AG04449 (cell line): Measurements from ENCODE around the gene ABR.

Source experiments
- CTCF ChIA-PET: fragments of 350-600 bp; formaldehyde crosslinking; extraction: SDS; loops from one replicate; lab custom pipeline; 2021; ENCODE audit warnings: antibody characterized with exemption; lab: Yijun Ruan, JAX
- POLR2A ChIA-PET: fragments of 400-600, 350-600 bp; formaldehyde crosslinking; extraction: SDS; loops from one replicate; lab custom pipeline; 2020; ENCODE audit warnings: antibody characterized with exemption, inconsistent platforms; lab: Yijun Ruan, JAX
- DNase-seq: peaks from one replicate; pipeline ENCODE4 v3.0.0-alpha.2; 2010; ENCODE audit warnings: low read depth, low spot score
- H3K4me3 ChIP-seq: 2 replicates; pipeline ENCODE4 v1.5.1; 2011; ENCODE audit warnings: low read depth, mild to moderate bottlenecking, control low read depth, low read length
- TF ChIP-seq, protein P1 (sequence below): IDR thresholded peaks from one replicate; pipeline ENCODE4 v1.5.1; 2011; ENCODE audit warnings: mild to moderate bottlenecking, moderate library complexity, low read length, control low read depth, inconsistent platforms; ENCODE audit not compliant: insufficient read depth; ENCODE audit errors: missing control alignments

The ABR gene

DNA sequence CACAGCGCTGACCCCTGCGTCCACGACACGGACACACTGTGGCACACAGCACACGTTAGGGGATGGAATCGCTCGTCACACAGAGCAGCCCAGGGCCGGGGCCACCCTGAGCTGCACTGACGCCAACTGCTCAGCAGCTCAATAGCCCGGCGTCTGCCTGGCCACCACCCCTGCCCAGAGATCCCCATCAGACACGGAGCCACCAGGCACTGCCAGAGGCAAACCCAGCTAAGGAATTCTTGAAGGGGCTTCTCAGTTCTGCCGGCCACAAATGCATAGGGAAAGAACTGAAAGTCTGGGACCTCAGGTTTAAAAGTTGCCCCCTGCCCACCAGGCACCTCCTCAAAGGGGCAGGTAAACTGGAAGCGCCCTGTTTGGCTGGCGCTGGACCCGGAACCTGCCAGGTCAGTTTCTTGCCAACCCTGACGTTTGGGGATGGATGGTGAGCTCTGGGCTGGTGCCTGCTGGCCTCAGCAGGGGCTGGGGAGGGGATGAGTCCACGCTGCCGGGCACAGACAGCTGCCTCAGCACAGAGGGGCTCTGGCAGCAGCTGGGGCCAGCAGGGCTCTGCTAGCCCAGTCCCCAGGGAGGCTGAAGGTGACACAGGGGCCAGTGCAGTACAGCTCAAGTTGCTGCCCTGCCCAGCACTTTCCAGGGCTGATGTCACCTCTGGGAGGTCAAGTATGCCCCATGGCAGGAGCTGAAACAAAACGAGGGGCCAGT, 149.7 kb downstream of the ABR start:
- H3K4me3 ChIP-seq = no peak overlapping the region
- no peak for DNase-seq
- ChIA-PET CTCF (interaction anchor here (1.6 to 4.1 kb wide), 2 partner anchors 26 to 30 kb away, joined by 4 to 25 read pairs; no protein-coding TSS in a partner anchor), POLR2A (interaction anchor here (1.0 kb wide), 1 partner anchor 34 kb away, joined by 4 read pairs; the partner anchor contains the start of gene TIMM22)
- TF ChIP-seq, protein P1, sequence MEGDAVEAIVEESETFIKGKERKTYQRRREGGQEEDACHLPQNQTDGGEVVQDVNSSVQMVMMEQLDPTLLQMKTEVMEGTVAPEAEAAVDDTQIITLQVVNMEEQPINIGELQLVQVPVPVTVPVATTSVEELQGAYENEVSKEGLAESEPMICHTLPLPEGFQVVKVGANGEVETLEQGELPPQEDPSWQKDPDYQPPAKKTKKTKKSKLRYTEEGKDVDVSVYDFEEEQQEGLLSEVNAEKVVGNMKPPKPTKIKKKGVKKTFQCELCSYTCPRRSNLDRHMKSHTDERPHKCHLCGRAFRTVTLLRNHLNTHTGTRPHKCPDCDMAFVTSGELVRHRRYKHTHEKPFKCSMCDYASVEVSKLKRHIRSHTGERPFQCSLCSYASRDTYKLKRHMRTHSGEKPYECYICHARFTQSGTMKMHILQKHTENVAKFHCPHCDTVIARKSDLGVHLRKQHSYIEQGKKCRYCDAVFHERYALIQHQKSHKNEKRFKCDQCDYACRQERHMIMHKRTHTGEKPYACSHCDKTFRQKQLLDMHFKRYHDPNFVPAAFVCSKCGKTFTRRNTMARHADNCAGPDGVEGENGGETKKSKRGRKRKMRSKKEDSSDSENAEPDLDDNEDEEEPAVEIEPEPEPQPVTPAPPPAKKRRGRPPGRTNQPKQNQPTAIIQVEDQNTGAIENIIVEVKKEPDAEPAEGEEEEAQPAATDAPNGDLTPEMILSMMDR = no peak

DNA sequence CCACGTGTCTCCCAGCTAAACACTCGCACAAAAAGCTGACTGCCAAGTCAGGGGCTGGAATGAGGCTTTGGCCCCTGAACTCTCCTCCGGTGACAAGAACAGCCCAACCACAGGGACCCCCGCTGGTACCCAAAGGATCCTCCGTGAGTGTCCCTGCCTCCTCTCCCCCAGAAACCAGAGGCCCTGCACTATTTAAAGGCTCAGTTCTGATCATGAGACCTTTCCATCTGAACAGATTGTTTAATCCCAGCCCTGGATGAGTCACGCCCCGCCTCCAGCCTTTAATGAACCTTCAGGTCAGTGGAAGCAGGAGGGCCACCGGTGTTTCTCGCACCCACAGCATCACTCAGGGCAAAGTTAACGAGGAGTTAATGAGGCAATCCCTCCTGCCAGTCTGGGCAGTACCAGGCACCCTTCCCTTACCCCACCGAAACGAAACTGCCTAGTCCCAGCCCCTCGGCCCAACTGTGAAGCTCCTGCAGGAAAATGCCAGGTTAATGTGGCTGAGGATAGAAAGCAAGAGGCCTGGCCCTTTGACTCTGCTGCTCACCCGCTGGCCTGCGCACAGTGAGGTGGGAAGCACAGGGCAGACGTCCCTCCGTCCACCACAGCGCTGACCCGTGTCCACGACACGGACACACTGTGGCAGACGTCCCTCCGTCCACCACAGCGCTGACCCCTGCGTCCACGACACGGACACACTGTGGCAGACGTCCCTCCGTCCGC, 150.4 kb downstream of the ABR start:
- TF ChIP-seq, protein P1 = no peak
- ChIA-PET POLR2A (no interaction called here), CTCF (interaction anchor here (1.0 to 4.1 kb wide), 5 partner anchors 13 to 48 kb away, joined by 3 to 25 read pairs (median 4); no protein-coding TSS in a partner anchor)
- no peak for DNase-seq
- H3K4me3 ChIP-seq = no peak overlapping the region

DNA sequence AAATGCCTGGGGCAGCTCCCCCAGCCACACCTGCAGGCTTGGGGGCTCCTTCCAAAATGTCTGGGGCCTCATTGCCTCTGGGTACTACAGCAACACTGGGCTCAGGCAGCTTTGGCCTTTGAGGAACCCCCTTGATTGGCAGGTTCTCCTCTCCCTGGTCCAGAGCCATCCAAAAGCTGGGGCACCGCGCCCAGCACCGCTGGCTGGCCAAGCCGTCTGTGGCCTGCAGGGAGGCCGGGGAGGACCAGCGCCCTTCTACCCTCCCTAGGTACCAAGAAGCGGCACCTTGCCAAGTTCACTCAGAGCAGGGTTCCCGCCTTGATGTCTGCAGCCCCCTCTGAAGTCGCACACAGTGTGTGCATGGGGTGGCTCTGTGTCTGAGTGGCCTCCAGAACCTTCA, 152.7 kb downstream of the ABR start:
- ChIA-PET CTCF (interaction anchor here (1.0 to 4.1 kb wide), 6 partner anchors 10 to 30 kb away, joined by 3 to 25 read pairs (median 4); no protein-coding TSS in a partner anchor), POLR2A (no interaction called here)
- H3K4me3 ChIP-seq = no peak overlapping the region

DNA sequence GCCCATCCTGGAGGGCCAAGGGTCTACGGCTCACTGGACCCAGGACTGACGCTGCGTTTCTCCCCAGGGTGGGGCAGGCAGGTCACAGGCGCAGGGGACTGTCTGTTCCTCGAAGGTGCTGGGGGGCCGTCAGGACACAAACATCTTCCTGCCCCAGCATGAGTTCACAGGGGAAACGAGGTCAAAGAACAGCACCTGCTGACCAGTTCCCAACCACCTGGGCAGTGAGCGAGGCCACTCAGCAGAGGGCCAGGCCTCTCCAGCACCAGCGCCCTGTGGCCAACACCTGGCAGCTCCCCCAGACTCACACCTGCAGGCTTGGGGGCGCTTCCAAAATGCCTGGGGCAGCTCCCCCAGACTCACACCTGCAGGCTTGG, 153.2 kb downstream of the ABR start:
- no peak for DNase-seq
- CTCF ChIA-PET = interaction anchor here (1.0 to 1.3 kb wide), 4 partner anchors 10 to 31 kb away, joined by 3 to 5 read pairs (median 4); no protein-coding TSS in a partner anchor
- TF ChIP-seq, protein P1 = no peak
- no peak overlapping the region for H3K4me3 ChIP-seq
- POLR2A ChIA-PET = no interaction called here

More for the DNA sequence above, 152.7 kb downstream of the ABR start:
- TF ChIP-seq, protein P1 = no peak
- DNase-seq = no peak

DNA sequence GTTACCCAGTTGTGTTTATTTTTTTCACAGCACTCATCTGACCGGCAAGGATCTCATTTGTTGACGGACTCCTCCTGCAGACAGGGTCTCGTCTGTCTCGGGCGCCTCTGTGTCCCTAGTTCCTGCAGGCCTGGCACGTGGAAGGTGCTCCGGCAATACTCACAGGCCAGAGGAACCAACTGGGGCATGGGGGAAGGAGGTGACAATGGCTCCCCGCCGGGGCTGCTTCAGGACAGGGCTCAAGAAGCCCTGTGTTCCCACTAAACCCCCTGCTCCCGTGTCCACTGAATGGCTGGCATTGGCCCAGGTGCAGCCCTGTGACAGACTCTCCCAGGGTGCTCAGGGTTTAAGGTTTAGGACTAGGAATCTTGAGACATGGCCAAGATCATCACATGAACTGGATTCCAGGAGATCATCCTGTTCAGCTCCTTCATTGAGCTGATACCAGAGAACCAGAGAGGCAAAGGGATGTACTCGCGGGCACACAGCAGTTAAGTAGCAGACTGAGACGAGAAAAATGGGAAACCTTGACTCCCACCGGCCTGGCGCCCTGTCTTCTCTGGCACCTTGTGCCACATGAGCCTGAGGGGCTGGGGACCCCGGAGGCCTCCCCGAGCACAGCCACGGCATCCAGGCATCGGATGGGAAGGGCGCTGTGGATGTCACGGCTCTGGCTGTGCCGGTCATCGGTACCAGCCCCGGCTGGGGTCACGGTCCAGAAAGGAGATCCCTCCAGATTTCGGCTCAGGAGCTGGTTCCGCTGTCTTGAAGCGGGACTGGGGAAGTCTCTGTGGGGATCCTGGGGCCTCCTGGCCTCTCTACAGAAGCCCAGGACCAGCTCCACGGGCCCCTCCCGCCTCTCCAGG, 153.8 kb downstream of the ABR start:
- TF ChIP-seq, protein P1 = no peak
- H3K4me3 ChIP-seq = no peak overlapping the region
- DNase-seq = no peak
- ChIA-PET CTCF (interaction anchor here (1.0 to 1.2 kb wide), 3 partner anchors 11 to 31 kb away, joined by 3 to 5 read pairs (median 4); no protein-coding TSS in a partner anchor), POLR2A (no interaction called here)
